DOHH2 (cell line): ENCODE measurements around the gene KRTAP5-3.

Source experiments
- H3F3A ChIP-seq: fragments of 200-600 bp; sonication (generic), shearing (Covaris generic); 2 replicates; pipeline ENCODE4 v1.6.0; 2016; ENCODE audit warnings: antibody characterized with exemption, mild to moderate bottlenecking; ENCODE audit not compliant: control insufficient read depth, insufficient read depth
- H3K27ac ChIP-seq: fragments of 200-600 bp; sonication (generic); 2 replicates; pipeline ENCODE4 v1.5.1; 2014; ENCODE audit warnings: low read depth, mild to moderate bottlenecking, low read length, moderate library complexity
- H3K27me3 ChIP-seq: fragments of 200-600 bp; sonication (generic); 2 replicates; pipeline ENCODE4 v1.6.1; 2014; ENCODE audit warnings: mild to moderate bottlenecking, low read length, mixed read lengths; ENCODE audit not compliant: control insufficient read depth
- H3K36me3 ChIP-seq: fragments of 200-600 bp; sonication (generic); 2 replicates; pipeline ENCODE4 v1.6.1; 2014; ENCODE audit warnings: mild to moderate bottlenecking, low read length, moderate library complexity, mixed read lengths; ENCODE audit not compliant: control insufficient read depth
- H3K4me1 ChIP-seq: fragments of 200-600 bp; sonication (generic); 2 replicates; pipeline ENCODE4 v1.6.1; 2014; ENCODE audit warnings: mild to moderate bottlenecking, low read length, mixed read lengths; ENCODE audit not compliant: control insufficient read depth
- H3K4me2 ChIP-seq: fragments of 200-600 bp; sonication (generic); 2 replicates; pipeline ENCODE4 v1.6.0; 2014; ENCODE audit warnings: mild to moderate bottlenecking, low read length, moderate library complexity
- H3K4me3 ChIP-seq: fragments of 200-600 bp; sonication (generic); 2 replicates; pipeline ENCODE4 v1.5.1; 2014; ENCODE audit warnings: mild to moderate bottlenecking, low read length, mixed read lengths
- H3K79me2 ChIP-seq: fragments of 200-600 bp; sonication (generic); 2 replicates; pipeline ENCODE4 v1.6.1; 2014; ENCODE audit warnings: mild to moderate bottlenecking, low read length, mixed read lengths; ENCODE audit not compliant: control insufficient read depth
- H3K9me2 ChIP-seq: fragments of 200-600 bp; sonication (generic); replicated peaks from 2 replicates; pipeline ENCODE4 v1.6.1; 2014; ENCODE audit warnings: mild to moderate bottlenecking, low read length, mixed read lengths; ENCODE audit not compliant: control insufficient read depth
- H3K9me3 ChIP-seq: fragments of 200-600 bp; sonication (generic); 2 replicates; pipeline ENCODE4 v1.6.1; 2014; ENCODE audit warnings: antibody characterized with exemption, low read length, mixed read lengths; ENCODE audit not compliant: control insufficient read depth, insufficient read depth
- H4K20me1 ChIP-seq: fragments of 200-600 bp; sonication (generic); 2 replicates; pipeline ENCODE4 v1.6.0; 2014; ENCODE audit warnings: low read depth, mild to moderate bottlenecking, antibody characterized with exemption, low read length, moderate library complexity; ENCODE audit not compliant: control insufficient read depth, insufficient read depth
- CTCF ChIP-seq: fragments of 200-600 bp; sonication (generic); IDR thresholded peaks from one replicate; pipeline ENCODE4 v1.5.1; 2014; ENCODE audit warnings: antibody characterized with exemption, mild to moderate bottlenecking, low read depth, low read length; ENCODE audit not compliant: poor library complexity, severe bottlenecking
- EZH2phosphoT487 ChIP-seq: fragments of 200-600 bp; sonication (generic); IDR thresholded peaks from 2 replicates; pipeline ENCODE4 v1.6.1; 2017; ENCODE audit warnings: borderline replicate concordance, mild to moderate bottlenecking, antibody characterized with exemption, low read length, moderate library complexity, mixed read lengths

Gene KRTAP5-3

GRCh38 chr11:1573077-1573902 is 35.0 kb downstream of the KRTAP5-3 start:
- H3K36me3 ChIP-seq = no peaks in the 10 kb centered on the region
- no peaks in the 10 kb centered on the region for H3K79me2 ChIP-seq
- no peaks in the 10 kb centered on the region for H3F3A ChIP-seq
- H3K9me3 ChIP-seq = no peaks in the 10 kb centered on the region
- H3K4me1 ChIP-seq = peaks cover 28% of the 10 kb centered on the region
- H3K4me3 ChIP-seq = peak overlapping the region; percentile 61
- H3K27me3 ChIP-seq = peaks cover 47% of the 10 kb centered on the region
- H3K9me2 ChIP-seq = no peaks in the 10 kb centered on the region
- H4K20me1 ChIP-seq = no peaks in the 10 kb centered on the region
- TF ChIP-seq EZH2phosphoT487 = no peak
- no peak for TF ChIP-seq CTCF
- no peak overlapping the region for H3K27ac ChIP-seq
- peak overlapping the region; percentile 79 for H3K4me2 ChIP-seq

GRCh38 chr11:1572197-1573076 is 35.8 kb downstream of the KRTAP5-3 start, which contains the start of gene DUSP8:
Gene DUSP8 (minus strand): TSS chr11:1572271. CDS start chr11:1565826, 6,445 bp downstream.
- H3K4me2 ChIP-seq = peak within 1 kb of the TSS; percentile 79

DNA sequence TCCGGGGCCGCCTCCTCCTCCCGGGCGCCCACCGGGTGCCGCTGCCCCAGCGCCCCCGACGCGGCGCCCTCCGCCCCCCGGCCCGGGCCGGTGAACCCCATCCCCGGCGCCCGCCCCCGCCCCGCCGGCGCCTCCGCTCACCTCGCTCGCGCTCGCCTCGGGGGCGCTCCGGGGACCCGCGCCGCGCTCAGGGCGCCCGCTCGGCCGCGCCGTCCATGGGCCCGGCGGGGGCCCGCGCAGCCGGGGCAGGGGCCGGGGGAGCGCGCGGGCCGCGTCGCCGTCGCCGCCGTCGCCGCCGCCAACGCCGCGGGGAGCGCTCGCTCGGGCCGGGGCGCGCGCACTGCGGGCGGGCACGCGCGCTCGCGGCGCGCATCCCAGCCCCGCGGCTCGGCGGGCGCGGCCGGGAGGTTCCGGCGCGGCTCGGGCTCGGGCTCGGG is 36.5 kb downstream of the KRTAP5-3 start:
- Histone ChIP-seq H3K36me3 (no peaks in the 10 kb centered on the region), H3F3A (no peaks in the 10 kb centered on the region), H3K27me3 (peaks cover 46% of the 10 kb centered on the region), H3K4me3 (no peak overlapping the region), H3K27ac (no peak overlapping the region), H3K4me2 (no peak overlapping the region), H3K4me1 (peaks cover 28% of the 10 kb centered on the region), H3K9me2 (no peaks in the 10 kb centered on the region), H3K79me2 (no peaks in the 10 kb centered on the region), H4K20me1 (no peaks in the 10 kb centered on the region), H3K9me3 (no peaks in the 10 kb centered on the region)
- TF ChIP-seq EZH2phosphoT487 (no peak), CTCF (no peak)

More at GRCh38 chr11:1572197-1573076, 35.8 kb downstream of the KRTAP5-3 start, which contains the start of gene DUSP8:
- Histone ChIP-seq H3K9me2 (no peaks in the 10 kb centered on the region), H3K36me3 (no peaks in the 10 kb centered on the region), H3K4me1 (peaks cover 28% of the 10 kb centered on the region), H4K20me1 (no peaks in the 10 kb centered on the region), H3F3A (no peaks in the 10 kb centered on the region), H3K79me2 (no peaks in the 10 kb centered on the region), H3K4me3 (peak within 1 kb of the TSS; percentile 61), H3K9me3 (no peaks in the 10 kb centered on the region), H3K27me3 (peaks cover 46% of the 10 kb centered on the region), H3K27ac (no peak within 1 kb of the TSS)
- peak; percentile 87; the same call in 1 of the 2 replicates for TF ChIP-seq EZH2phosphoT487
- no peak for TF ChIP-seq CTCF
